PC-3 (cell line): ENCODE results near the gene PSMD6.

ENCODE experiments used
- EZH2 ChIP-seq: fragments of 300-600 bp; sonication (generic); IDR thresholded peaks from one replicate; pipeline ENCODE4 v1.6.1; 2017; ENCODE audit warnings: antibody characterized with exemption, mild to moderate bottlenecking, low read length; ENCODE audit not compliant: unreplicated experiment
- EZH2phosphoT487 ChIP-seq: fragments of 300-600 bp; sonication (generic); IDR thresholded peaks from 2 replicates; pipeline ENCODE4 v1.6.1; 2018; ENCODE audit warnings: mild to moderate bottlenecking, antibody characterized with exemption, low read length, borderline replicate concordance
- TF ChIP-seq, protein P1 (sequence below): fragments of 300-600 bp; sonication (generic); conservative IDR thresholded peaks from 2 replicates; pipeline ENCODE4 v1.5.1; 2017; ENCODE audit warnings: antibody characterized with exemption, low read depth, mild to moderate bottlenecking, low read length

DNA sequence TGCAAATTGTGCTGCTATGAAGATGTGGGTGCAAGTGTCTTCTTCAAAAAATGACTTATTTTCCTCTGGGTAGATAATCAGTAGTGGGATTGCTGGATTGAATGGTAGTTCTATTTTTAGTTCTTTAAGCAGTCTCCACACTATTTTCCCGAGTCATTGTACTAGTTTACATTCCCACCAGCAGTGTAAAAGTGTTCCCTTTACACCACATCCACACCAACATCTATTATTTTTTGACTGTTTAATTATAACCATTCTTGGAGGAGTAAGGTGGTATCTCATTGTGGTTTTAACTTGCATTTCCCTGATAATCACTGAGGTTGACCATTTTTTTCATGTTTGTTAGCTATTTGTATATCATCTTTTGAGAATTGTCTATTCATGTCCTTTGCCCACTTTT is 19.7 kb upstream of the PSMD6 start:
- TF ChIP-seq, protein P1, sequence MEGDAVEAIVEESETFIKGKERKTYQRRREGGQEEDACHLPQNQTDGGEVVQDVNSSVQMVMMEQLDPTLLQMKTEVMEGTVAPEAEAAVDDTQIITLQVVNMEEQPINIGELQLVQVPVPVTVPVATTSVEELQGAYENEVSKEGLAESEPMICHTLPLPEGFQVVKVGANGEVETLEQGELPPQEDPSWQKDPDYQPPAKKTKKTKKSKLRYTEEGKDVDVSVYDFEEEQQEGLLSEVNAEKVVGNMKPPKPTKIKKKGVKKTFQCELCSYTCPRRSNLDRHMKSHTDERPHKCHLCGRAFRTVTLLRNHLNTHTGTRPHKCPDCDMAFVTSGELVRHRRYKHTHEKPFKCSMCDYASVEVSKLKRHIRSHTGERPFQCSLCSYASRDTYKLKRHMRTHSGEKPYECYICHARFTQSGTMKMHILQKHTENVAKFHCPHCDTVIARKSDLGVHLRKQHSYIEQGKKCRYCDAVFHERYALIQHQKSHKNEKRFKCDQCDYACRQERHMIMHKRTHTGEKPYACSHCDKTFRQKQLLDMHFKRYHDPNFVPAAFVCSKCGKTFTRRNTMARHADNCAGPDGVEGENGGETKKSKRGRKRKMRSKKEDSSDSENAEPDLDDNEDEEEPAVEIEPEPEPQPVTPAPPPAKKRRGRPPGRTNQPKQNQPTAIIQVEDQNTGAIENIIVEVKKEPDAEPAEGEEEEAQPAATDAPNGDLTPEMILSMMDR = no peak
- TF ChIP-seq EZH2 (no peak), EZH2phosphoT487 (no peak)
